GM18502 (cell line): ENCODE results near the gene ABCC10.
"Not testable (repeated sequence)": the region's sequence is repeated elsewhere in the genome, so short reads cannot be mapped to it uniquely, and the experiment has no call there.

ENCODE experiments used
- ATAC-seq: cut with Tn5 transposase; IDR thresholded peaks from one replicate; pipeline ENCODE4 v1.9.1; 2021; ENCODE audit warnings: mild to moderate bottlenecking; ENCODE audit not compliant: unreplicated experiment, poor library complexity

The ABCC10 gene

GRCh38 chr6:43405354-43405753, 22.0 kb upstream of the ABCC10 start:
- ATAC-seq: no peak

DNA sequence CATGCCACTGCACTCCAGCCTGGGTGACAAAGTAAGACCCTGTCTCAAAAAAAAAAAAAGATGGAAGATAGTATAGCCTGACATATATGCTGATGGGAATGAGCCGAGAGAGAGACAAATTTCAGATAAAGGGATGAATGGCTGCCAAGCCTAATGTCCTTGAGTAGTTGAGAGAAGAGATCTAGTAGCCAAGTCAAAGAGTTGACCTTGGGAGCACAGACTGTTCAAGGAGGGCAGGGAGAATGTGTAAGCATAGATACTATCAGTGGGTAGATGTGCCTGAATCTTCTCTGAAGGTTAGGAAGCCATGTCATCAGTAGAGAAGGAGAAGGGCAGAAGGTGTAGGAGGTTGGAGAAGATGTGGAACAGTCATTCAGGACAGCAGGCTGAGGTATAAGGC, 20.0 kb upstream of the ABCC10 start:
- ATAC-seq: no peak

- no peak for ATAC-seq
These were observed 19.1 kb upstream of the ABCC10 start for GRCh38 chr6:43408259-43408658.

GRCh38 chr6:43410776-43411175, 16.6 kb upstream of the ABCC10 start:
- not testable (repeated sequence) for ATAC-seq

DNA sequence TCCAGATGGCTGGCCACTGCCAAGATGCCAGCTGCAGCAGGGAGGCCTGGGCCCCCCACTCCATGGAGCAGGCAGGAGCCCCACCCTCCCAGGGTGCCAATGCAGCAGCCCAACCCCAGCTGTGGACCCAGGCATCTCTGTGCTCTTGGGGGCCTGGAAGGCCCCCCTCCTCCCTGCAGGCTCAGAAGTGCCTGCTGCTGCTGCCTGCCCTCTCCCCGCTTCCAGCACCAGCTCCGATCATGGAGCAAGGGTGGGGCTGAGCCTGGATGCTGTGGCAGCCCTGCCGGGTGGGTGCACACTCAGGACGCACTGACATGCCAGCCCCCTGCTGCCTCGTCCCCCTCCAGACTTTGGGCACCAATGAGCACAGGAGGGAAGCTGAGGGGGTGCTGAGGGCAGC, 14.8 kb upstream of the ABCC10 start:
- ATAC-seq: no peak

GRCh38 chr6:43413002-43413401, 14.3 kb upstream of the ABCC10 start:
- ATAC-seq: no peak

DNA sequence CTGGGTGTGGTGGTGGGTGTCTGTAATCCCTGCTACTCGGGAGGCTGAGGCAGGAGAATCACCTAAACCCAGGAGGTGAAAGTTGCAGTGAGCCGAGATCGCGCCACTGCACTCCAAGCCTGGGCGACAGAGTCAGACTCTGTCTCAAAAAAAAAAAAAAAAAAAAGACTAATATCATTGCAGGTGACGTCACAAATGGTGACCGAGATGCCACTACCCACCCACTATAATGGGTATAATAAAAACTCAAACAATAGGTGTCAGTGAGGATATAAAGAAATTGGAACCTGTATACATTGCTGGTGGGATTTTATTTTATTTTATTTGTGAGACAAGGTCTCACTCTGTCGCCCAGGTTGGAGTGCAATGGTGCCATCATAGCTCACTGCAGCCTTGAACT, 12.1 kb upstream of the ABCC10 start:
- ATAC-seq: not testable (repeated sequence)

- no peak for ATAC-seq
These were observed 10.4 kb upstream of the ABCC10 start for GRCh38 chr6:43416935-43417334.

GRCh38 chr6:43420012-43420709, 7.2 kb upstream of the ABCC10 start:
- ATAC-seq: no peak

- no peak for ATAC-seq
These were observed 5.5 kb upstream of the ABCC10 start for GRCh38 chr6:43421831-43422230.

DNA sequence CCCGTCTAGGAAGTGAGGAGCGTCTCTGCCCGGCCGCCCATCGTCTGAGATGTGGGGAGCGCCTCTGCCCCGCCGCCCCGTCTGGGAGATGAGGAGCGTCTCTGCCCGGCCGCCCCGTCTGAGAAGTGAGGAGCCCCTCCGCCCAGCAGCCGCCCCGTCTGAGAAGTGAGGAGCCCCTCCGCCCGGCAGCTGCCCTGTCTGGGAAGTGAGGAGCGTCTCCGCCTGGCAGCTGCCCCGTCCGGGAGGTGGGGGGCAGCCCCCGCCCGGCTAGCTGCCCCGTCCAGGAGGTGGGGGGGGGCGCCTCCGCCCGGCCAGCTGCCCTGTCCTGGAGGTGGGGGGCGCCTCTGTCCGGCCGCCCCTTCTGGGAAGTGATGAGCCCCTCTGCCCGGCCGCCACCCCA, 2.3 kb upstream of the ABCC10 start:
- not testable (repeated sequence) for ATAC-seq

- ATAC-seq: no peak
These were observed 374 bp upstream of the ABCC10 start for GRCh38 chr6:43426928-43427405.

DNA sequence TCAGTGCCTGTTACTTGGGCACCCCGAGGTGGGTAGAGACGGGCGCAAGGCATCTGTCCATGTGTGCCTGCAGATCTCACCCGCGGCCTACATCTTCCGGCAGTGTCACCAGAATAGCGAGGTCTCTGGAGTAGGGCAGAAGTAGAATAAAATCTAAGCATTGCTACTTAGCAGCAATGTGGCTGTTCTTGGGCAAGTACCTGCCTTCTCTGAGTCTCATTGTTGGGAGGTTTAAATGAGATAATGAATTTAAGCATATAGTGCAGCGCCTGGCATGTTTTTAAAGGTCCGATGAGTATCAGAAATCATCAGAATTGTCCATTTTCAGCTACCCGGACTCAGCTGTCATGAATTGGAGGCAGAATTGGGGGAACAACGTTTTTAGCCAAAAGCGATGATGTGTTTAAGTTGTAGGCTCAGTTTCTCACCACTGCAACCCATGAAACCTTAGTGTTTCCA, 800 bp downstream of the ABCC10 start:
- no peak for ATAC-seq

DNA sequence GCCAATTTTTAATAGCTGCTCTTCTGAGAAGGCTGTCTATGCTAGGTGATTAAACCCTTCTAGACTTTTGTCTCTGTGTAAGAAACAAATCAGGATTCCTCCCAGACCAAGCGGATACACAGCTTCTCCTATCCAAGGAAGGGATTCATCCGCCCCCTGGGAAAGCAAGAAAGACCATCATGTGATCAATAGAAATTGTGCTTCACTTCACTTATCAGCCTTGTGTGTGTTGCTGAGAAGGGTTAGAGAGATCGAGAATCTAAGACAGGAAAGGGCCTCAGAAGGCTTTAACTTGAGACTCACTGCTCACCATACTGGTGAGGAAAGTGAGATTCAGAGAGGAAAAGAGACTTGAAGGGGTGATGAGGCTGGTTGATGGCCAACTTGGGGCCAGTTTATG, 1.5 kb downstream of the ABCC10 start:
- no peak for ATAC-seq

DNA sequence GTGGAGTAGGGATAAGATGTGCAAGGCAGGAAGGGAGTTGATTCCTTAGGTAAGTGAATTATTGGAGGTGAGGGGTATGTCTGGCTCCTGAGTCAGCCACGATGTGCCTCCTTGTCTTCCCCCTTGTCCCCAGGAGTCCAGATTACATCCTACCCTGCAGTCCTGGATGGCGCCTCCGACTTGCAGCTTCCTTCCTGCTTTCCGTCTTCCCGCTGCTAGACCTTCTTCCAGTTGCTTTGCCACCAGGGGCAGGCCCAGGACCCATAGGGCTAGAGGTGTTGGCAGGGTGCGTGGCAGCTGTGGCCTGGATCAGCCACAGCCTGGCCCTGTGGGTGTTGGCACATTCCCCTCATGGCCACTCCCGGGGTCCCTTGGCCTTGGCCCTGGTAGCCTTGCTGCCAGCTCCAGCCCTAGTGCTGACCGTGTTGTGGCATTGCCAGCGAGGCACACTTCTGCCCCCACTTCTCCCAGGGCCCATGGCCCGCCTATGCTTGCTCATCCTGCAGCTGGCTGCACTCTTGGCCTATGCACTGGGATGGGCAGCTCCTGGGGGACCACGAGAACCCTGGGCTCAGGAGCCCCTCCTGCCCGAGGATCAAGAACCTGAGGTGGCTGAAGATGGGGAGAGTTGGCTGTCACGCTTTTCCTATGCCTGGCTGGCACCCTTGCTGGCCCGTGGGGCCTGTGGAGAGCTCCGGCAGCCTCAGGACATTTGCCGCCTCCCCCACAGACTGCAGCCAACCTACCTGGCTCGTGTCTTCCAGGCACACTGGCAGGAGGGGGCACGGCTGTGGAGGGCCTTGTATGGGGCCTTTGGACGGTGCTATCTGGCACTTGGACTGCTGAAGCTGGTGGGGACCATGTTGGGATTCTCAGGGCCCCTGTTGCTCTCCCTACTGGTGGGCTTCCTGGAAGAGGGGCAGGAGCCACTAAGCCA, 4.9 kb downstream of the ABCC10 start:
- ATAC-seq: no peak

- no peak for ATAC-seq
These were observed 5.8 kb downstream of the ABCC10 start for GRCh38 chr6:43433148-43433547.

GRCh38 chr6:43434001-43434840, 6.9 kb downstream of the ABCC10 start:
- ATAC-seq: no peak

DNA sequence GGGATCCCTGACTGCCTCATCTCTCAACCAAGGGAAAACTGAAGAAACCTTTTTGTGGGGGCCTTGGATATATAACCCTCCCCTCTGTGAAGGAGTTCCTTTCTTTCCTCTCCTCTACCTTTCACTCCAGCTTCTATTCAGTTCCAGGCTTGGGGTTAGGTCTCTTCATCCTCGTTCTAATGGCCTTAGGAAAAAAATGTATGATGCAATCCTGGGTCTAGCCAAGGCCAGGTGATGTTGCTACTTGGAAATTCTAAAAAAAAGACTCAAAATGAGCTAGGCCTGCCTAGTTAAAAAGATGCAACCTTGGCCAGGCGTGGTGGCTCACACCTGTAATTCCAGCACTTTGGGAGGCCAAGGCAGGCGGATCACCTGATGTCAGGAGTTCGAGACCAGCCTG, 7.6 kb downstream of the ABCC10 start:
- no peak for ATAC-seq

DNA sequence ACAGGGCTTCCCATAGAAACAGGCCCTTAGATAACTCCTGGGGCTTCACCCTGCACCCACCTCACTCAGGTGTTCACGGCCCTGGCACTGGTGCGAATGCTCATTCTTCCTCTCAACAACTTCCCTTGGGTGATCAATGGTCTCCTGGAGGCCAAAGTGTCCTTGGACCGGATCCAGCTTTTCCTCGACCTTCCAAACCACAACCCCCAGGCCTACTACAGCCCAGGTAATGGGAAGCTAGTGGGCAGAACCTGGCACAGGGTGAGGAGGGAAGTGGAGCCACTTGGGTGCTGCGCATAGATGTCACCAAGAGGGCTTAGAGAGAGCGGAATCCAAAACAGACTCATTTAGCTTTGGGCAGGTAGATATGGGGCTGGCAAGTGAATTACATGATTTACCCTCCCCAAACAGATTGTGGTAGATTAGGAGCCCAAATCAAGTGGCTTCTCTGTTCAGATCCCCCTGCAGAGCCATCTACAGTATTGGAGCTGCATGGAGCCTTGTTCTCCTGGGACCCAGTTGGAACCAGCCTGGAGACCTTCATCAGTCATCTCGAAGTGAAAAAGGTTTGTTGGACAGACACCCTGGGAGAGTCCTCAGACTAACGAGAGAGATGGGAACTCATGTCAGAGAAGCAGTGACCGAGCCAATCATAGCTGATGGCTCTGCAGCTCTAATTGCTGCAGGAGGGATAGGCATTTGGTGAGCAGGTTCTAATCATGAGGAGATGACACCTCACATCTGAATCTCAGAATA, 8.5 kb downstream of the ABCC10 start:
- ATAC-seq: no peak
